ENCODE data around the gene FYB1. TPM values are rescaled to one million over a fixed set of nuclear protein-coding genes. Genes with fewer than 3 reads are reported as not detected.

The FYB1 gene
- total and polyA plus RNA-seq, 4 donors: 4.6 to 18.6 (median 9.3) TPM

DNA sequence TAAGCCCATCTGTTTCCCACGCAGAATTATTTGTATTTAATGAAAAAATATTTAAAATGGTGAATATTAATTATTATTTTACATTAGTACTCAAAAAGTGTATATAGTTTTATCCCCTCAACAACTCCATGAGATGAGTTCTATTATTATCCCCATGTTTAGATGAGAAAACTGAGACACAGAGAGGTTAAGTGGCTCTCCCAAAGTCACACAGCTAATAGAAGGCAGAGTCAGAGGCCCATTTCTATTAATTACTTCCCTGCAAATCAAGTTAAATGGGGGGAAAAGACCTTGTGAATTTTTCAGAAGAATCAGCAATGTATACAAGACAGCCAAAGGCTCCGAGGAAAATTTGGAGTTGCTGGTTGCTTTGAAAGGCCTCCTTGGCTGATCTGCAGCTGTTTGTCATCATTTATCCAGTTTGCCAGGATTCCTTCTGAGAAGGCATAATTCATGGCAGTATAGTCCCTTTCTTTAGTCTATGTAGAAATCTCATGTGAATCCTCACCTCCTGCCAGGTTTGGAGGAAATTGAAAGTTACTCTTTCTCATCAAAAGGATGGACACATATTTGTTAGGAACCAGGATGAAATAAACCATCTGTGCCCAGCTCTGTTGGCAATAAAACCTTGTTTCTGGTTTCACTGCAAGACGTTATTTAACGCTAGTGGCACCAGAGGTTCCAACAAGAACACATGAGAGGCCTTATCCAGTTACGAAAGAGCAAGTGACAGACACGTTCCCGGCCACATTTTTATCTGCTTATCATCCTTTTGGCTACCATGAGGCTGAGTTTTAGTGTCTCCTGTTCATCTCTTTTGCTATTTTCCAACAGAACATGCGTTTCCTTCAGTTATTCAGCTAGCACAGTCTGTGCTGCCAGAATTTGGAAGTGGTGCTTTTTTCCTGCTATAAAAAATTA is 621 bp downstream of the FYB1 start:
- Histone ChIP-seq H3K4me3 (ENCODE audit: low read depth, low read length) (no peak overlapping the region), H3K27ac (ENCODE audit: low read depth, low read length) (no peak overlapping the region), H3K27me3 (ENCODE audit: control insufficient read depth, insufficient read depth, low read length) (no peaks in the 10 kb centered on the region), H3K4me1 (ENCODE audit: control insufficient read depth, insufficient read depth, low read length) (no peaks in the 10 kb centered on the region), H3K36me3 (ENCODE audit: control insufficient read depth, insufficient read depth, low read length) (no peaks in the 10 kb centered on the region), H3K9me3 (ENCODE audit: control insufficient read depth, insufficient read depth, low read length) (no peaks in the 10 kb centered on the region)
- 61% methylated on average over 5 of the region's 8 CpGs for whole genome bisulfite sequencing (ENCODE audit: insufficient coverage)
- peak in 3 of 6 donors; percentile 5 to 57 (median 18) for DNase-seq (ENCODE audit: low read depth in 4 of 6, low spot score in 6 of 6)

DNA sequence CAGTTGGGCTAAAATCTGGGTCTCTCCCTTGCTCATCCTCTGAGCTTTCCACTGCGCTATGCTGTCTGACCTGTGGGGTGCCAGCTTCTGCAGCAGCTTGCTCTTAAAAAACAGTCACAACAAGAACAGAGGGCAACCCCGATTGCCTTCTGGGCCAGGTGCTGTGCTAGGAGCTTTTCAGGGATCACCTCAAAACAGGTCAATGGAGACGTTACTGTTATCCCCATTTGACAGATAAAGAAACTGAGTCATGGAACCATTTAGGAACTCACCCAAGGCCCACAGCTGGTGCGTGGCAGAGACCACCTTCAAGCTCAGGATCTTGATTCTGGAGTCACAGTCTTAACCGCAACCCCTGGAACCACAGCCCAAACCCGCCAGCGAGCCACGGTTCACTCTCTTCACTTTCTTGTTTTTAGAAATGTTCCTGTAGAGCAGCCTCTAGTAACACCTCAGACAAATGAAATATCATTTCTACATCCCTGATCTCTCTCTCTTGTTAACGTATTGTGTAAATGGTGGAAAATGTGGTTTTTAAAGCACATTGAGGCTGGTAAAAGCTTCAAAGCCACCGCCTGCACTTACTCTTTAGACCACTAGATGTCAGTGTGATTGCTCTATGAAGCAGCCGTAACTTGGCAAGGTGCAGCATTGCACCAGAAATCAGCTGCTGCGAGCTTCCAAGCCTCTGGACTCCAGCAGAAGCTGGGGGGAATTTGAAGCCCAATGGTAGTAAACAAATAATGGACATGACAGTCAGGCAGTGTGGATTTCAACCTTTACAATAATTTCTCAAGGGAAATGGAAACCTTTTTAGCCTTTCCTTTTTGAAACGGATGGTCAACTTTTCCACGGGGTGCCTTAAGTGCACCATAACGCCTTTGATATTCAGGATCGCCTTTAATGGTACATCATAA is 1.7 kb downstream of the FYB1 start:
- 75% methylated on average over 7 of the region's 16 CpGs for WGBS (ENCODE audit: insufficient coverage)
- DNase-seq (ENCODE audit: low read depth in 4 of 6, low spot score in 6 of 6): peak; percentile 47 to 93 (median 67)
- Histone ChIP-seq H3K27ac (ENCODE audit: low read depth, low read length) (no peak overlapping the region), H3K4me3 (ENCODE audit: low read depth, low read length) (no peak overlapping the region), H3K36me3 (ENCODE audit: control insufficient read depth, insufficient read depth, low read length) (no peaks in the 10 kb centered on the region), H3K9me3 (ENCODE audit: control insufficient read depth, insufficient read depth, low read length) (no peaks in the 10 kb centered on the region), H3K4me1 (ENCODE audit: control insufficient read depth, insufficient read depth, low read length) (no peaks in the 10 kb centered on the region), H3K27me3 (ENCODE audit: control insufficient read depth, insufficient read depth, low read length) (no peaks in the 10 kb centered on the region)

DNA sequence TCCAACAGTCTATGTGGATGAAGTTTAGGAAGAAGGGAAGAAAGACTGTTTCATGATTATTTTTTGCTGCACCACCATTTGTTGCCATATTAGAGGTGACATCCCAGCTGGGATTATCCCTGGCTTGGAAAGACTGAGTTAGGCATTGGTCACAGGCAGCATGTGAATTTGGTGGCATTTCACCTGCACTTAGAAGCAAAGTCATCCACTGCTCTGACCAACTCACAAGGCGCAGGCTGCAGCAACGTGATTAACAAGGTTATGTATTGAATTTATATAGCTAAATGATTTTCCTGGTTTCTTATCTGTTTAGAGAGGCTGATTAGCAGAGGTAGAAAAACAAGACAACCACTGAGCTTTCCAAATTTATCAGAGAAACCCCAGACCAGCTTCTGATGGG is 2.7 kb downstream of the FYB1 start:
- DNase-seq (ENCODE audit: low read depth in 4 of 6, low spot score in 6 of 6): no peak
- H3K4me3 ChIP-seq (ENCODE audit: low read depth, low read length): no peak overlapping the region

DNA sequence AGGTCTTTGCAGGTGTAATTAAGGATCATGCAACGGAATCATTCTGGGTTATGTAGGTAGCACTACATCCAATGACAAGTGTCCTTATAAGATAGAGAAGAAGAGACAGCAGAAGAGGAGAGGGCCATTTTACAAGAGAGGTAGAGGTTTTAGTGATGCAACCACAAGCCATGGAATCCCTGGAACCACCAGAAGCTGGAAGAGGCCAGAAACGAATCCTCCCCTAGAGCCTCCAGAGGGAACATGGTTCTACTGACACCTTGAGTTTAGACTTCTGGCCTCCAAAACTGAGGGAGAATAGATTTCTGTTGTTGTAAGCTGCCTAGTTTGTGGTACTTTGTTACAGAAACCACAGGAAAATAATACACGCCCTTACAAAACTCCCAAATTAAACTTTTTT is 3.5 kb downstream of the FYB1 start:
- no peak for DNase-seq (ENCODE audit: low read depth in 4 of 6, low spot score in 6 of 6)

More for the DNA sequence above, 2.7 kb downstream of the FYB1 start:
- Histone ChIP-seq H3K36me3 (ENCODE audit: control insufficient read depth, insufficient read depth, low read length) (no peaks in the 10 kb centered on the region), H3K4me1 (ENCODE audit: control insufficient read depth, insufficient read depth, low read length) (peaks cover 4% of the 10 kb centered on the region), H3K9me3 (ENCODE audit: control insufficient read depth, insufficient read depth, low read length) (no peaks in the 10 kb centered on the region), H3K27me3 (ENCODE audit: control insufficient read depth, insufficient read depth, low read length) (no peaks in the 10 kb centered on the region), H3K27ac (ENCODE audit: low read depth, low read length) (no peak overlapping the region)
- no CpG with 5 or more reads among the region's 2 CpGs for WGBS (ENCODE audit: insufficient coverage)

DNA sequence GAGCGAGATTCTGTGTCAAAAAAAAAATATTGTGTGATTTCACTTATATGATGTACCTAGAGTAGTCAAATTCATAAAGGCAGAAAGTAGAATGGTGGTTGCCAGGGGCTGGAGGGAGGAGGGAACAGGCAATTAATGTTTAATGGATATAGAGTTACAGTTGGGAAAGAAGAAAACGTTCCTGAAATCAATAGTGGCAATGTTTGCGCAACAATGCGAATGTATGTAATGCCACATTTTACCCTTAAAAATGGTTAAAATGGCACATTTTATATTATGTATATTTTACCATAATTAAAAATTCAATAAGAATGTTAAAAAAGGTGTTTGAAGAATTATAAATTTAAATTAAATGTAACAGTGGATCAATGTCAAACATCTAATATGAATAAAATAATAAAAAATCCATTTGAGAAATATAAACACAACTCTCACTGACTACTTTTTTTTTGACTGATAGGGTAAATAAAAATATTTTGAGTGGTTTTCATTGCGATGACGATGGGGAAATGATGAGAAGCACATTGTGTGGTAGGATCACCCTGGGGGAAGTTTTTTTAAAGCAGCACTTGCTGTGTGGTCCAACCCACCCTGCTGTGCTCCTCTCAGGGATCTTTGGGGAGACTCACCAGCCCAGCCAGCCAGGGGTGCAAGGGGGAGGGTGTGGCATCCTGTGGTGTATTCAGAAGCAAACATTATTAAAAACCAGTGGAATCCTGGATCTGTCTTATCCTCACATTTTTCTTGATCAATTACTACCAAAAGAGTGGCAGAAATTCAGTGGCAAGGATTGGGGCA is 4.3 kb downstream of the FYB1 start:
- Histone ChIP-seq H3K4me3 (ENCODE audit: low read depth, low read length) (no peak overlapping the region), H3K4me1 (ENCODE audit: control insufficient read depth, insufficient read depth, low read length) (peaks cover 4% of the 10 kb centered on the region), H3K36me3 (ENCODE audit: control insufficient read depth, insufficient read depth, low read length) (no peaks in the 10 kb centered on the region), H3K27ac (ENCODE audit: low read depth, low read length) (no peak overlapping the region), H3K27me3 (ENCODE audit: control insufficient read depth, insufficient read depth, low read length) (no peaks in the 10 kb centered on the region), H3K9me3 (ENCODE audit: control insufficient read depth, insufficient read depth, low read length) (no peaks in the 10 kb centered on the region)
- no peak for DNase-seq (ENCODE audit: low read depth in 4 of 6, low spot score in 6 of 6)
- WGBS (ENCODE audit: insufficient coverage): 90% methylated on average over 3 of the region's 6 CpGs

More for the DNA sequence above, 3.5 kb downstream of the FYB1 start:
- no peaks in the 10 kb centered on the region for H3K9me3 ChIP-seq (ENCODE audit: control insufficient read depth, insufficient read depth, low read length)
- no peak overlapping the region for H3K27ac ChIP-seq (ENCODE audit: low read depth, low read length)
- no peaks in the 10 kb centered on the region for H3K36me3 ChIP-seq (ENCODE audit: control insufficient read depth, insufficient read depth, low read length)
- H3K4me1 ChIP-seq (ENCODE audit: control insufficient read depth, insufficient read depth, low read length): peaks cover 4% of the 10 kb centered on the region
- no CpG with 5 or more reads among the region's 3 CpGs for WGBS (ENCODE audit: insufficient coverage)
- H3K4me3 ChIP-seq (ENCODE audit: low read depth, low read length): no peak overlapping the region
- no peaks in the 10 kb centered on the region for H3K27me3 ChIP-seq (ENCODE audit: control insufficient read depth, insufficient read depth, low read length)

DNA sequence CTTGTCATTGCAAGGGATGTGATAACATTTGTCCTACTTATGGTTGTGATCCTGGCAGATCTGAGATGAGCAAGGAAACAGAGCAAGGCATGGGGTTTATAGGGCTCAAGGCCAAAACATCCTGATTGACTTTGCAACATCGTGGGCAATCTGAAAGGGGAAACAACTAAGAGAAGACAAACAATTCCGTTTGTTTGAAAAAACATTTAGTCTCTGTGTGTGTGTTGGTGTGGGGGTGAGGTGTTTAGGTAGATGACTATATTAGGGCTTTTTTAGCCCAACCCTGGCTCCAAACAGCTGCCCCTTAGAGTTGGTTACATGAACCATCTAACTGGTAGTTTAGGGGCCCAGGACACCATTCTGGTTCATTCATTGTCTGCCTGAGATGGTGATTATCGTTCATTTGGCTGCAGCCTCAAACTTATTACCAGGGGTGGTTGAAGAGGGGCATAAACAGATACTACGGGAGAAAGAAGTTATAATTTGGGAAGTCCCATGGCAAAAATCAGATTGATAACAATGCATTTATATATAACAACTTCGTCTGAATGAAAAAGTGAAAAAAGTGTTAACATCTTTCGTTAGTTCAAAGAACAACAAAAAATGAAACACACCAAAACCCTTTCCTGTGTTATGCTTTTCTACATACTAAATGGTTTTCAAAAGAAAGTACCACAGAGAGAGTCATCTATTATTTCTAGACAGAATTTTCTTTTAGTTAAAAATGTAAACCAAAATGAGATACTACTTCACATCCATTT is 5.7 kb downstream of the FYB1 start:
- no peak for DNase-seq (ENCODE audit: low read depth in 4 of 6, low spot score in 6 of 6)
- H3K4me1 ChIP-seq (ENCODE audit: control insufficient read depth, insufficient read depth, low read length): peaks cover 4% of the 10 kb centered on the region
- no peaks in the 10 kb centered on the region for H3K36me3 ChIP-seq (ENCODE audit: control insufficient read depth, insufficient read depth, low read length)
- no peaks in the 10 kb centered on the region for H3K9me3 ChIP-seq (ENCODE audit: control insufficient read depth, insufficient read depth, low read length)
- H3K27ac ChIP-seq (ENCODE audit: low read depth, low read length): no peak overlapping the region
- 56% methylated on average over 2 of the region's 6 CpGs for WGBS (ENCODE audit: insufficient coverage)
- H3K27me3 ChIP-seq (ENCODE audit: control insufficient read depth, insufficient read depth, low read length): no peaks in the 10 kb centered on the region
- no peak overlapping the region for H3K4me3 ChIP-seq (ENCODE audit: low read depth, low read length)

DNA sequence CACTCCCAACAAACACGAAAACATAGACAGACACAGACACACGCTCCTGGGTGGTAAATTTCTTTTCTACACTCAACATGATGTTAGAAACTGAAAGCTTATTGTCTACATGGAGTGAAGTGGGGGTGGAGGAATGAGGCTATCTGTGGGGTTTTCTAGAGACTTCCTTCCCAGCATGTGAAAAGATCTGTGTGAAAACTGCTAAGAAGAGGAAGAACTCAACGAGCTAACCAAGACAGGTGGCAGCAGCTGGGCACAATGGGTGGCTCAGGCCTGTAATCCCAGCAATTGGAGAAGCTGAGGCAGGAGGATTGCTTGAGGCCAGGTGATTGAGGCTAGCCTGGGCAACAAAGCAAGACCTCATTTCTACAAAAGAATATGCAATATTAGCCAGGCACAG is 7.6 kb downstream of the FYB1 start:
- no peaks in the 10 kb centered on the region for H3K9me3 ChIP-seq (ENCODE audit: control insufficient read depth, insufficient read depth, low read length)
- no peaks in the 10 kb centered on the region for H3K36me3 ChIP-seq (ENCODE audit: control insufficient read depth, insufficient read depth, low read length)
- DNase-seq (ENCODE audit: low read depth in 4 of 6, low spot score in 6 of 6): no peak
- no peaks in the 10 kb centered on the region for H3K27me3 ChIP-seq (ENCODE audit: control insufficient read depth, insufficient read depth, low read length)
- H3K27ac ChIP-seq (ENCODE audit: low read depth, low read length): no peak overlapping the region
- no peak overlapping the region for H3K4me3 ChIP-seq (ENCODE audit: low read depth, low read length)
- H3K4me1 ChIP-seq (ENCODE audit: control insufficient read depth, insufficient read depth, low read length): peaks cover 4% of the 10 kb centered on the region
- WGBS (ENCODE audit: insufficient coverage): no CpG with 5 or more reads among the region's 3 CpGs

DNA sequence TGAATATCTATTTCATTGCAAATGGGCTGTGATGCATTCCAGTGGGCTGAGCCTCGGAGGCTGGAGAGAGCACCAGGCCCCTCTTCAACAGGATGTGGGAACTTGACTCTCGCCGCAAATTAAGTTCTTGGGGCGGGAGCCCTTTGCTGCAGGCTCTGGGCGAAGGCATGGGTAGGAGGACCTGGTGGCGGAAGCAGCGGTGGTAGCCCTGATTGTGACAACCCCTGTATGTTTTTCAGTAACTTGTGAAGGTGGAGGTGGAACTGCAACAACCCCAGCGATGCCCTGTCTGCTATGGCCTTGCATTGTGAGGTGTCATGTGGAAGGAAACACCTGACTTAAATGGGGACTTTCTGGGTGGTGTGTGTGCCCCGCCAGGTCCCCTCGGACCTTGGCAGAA is 9.4 kb downstream of the FYB1 start:
- no peak for DNase-seq (ENCODE audit: low read depth in 4 of 6, low spot score in 6 of 6)
- Histone ChIP-seq H3K4me1 (ENCODE audit: control insufficient read depth, insufficient read depth, low read length) (peaks cover 4% of the 10 kb centered on the region), H3K9me3 (ENCODE audit: control insufficient read depth, insufficient read depth, low read length) (no peaks in the 10 kb centered on the region), H3K27ac (ENCODE audit: low read depth, low read length) (no peak overlapping the region), H3K4me3 (ENCODE audit: low read depth, low read length) (no peak overlapping the region), H3K36me3 (ENCODE audit: control insufficient read depth, insufficient read depth, low read length) (no peaks in the 10 kb centered on the region), H3K27me3 (ENCODE audit: control insufficient read depth, insufficient read depth, low read length) (no peaks in the 10 kb centered on the region)
- WGBS (ENCODE audit: insufficient coverage): 91% methylated on average over 8 of the region's 10 CpGs
